ENCODE measurements around the gene SETD4. TPM values are rescaled to one million over a fixed set of nuclear protein-coding genes. Genes with fewer than 3 reads are reported as not detected.

Gene SETD4
- total and polyA plus RNA-seq, 2 of the 8 experiments (the other 6 are each of a cell fraction or from before 2014, with no cell fraction given): 20.1 to 46.6 TPM

DNA sequence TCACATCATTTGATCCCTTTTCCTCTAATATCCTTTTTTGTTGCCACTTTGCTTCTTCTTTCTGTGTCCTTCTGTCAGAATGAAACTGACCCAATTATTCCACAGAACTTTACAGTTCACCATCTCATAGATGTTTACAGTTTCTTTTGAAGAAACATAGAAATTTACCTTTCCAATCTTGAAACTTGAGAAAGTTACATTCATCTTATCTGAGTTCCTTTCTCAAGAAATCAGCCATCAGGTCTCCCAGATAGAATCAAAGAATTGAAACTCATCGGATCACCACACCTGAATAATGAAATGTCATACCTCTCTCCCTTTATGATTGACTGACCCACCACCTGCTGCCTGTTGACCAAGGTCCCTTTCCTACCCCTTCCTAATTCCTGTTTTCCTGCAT lies 33.2 kb upstream of the SETD4 start:
- Histone ChIP-seq H3K4me3 (ENCODE audit: extremely low read depth in 1 of 4, insufficient read depth in 2 of 4, low read depth in 3 of 4, low read length in 4 of 4) (no peak overlapping the region), H4K91ac (replicated peaks; ENCODE audit: insufficient read length, low read length) (no peak overlapping the region), H4K8ac (ENCODE audit: extremely low read depth, insufficient read depth, low read length) (no peak overlapping the region), H3K27ac (ENCODE audit: low read depth, low read length) (no peak overlapping the region), H4K20me1 (replicated peaks in 1 of 2; ENCODE audit: control insufficient read depth in 1 of 2, insufficient read depth in 2 of 2, low read length in 2 of 2) (no peaks in the 10 kb centered on the region), H3K36me3 (ENCODE audit: control insufficient read depth in 2 of 4, insufficient read depth in 4 of 4, low read length in 3 of 4) (peaks cover 0 to 7% (median 1%) of the 10 kb centered on the region in 4 experiments; a peak in 1 of 8 replicates), H2AK5ac (ENCODE audit: low read depth, low read length) (peak overlapping the region; percentile 86; the same call in 1 of the 2 replicates), H3K4me2 (ENCODE audit: insufficient read depth in 1 of 2, low read depth in 2 of 2, low read length in 2 of 2) (no peak overlapping the region), H3K14ac (ENCODE audit: insufficient read length) (no peak overlapping the region), H3K23ac (ENCODE audit: insufficient read length) (no peak overlapping the region), H3K9ac (replicated peaks in 1 of 4; ENCODE audit: extremely low read depth in 1 of 4, low read depth in 3 of 4, low read length in 3 of 4) (no peak overlapping the region), H3K27me3 (replicated peaks in 1 of 4; ENCODE audit: control insufficient read depth in 3 of 4, extremely low read depth in 1 of 4, insufficient read depth in 3 of 4, low read length in 3 of 4) (no peaks in the 10 kb centered on the region), H4K5ac (ENCODE audit: insufficient read length, low read depth, low read length) (no peak overlapping the region), H3K4me1 (replicated peaks in 1 of 4; ENCODE audit: control insufficient read depth in 3 of 4, insufficient read depth in 4 of 4, low read length in 3 of 4) (peaks cover 3 to 18% (median 10%) of the 10 kb centered on the region in 4 experiments; a peak in 5 of 7 replicates), H3K18ac (ENCODE audit: extremely low read depth, low read length) (no peak overlapping the region), H2BK20ac (ENCODE audit: low read length) (peak overlapping the region; percentile 82; the same call in 1 of the 2 replicates), H3K79me1 (ENCODE audit: low read depth, low read length) (no peaks in the 10 kb centered on the region), H3K9me3 (ENCODE audit: insufficient read depth in 2 of 2, low read depth in 1 of 2, low read length in 1 of 2) (peaks cover 16 to 20% of the 10 kb centered on the region in 2 experiments), H2AFZ (ENCODE audit: low read length) (no peak overlapping the region), H3K4ac (replicated peaks; ENCODE audit: insufficient read length, low read depth, low read length) (no peak overlapping the region), H3K79me2 (ENCODE audit: control insufficient read depth in 1 of 2, insufficient read depth in 2 of 2, low read length in 2 of 2) (no peaks in the 10 kb centered on the region), H3K23me2 (ENCODE audit: low read depth, low read length) (no peaks in the 10 kb centered on the region), H2BK5ac (ENCODE audit: low read depth, low read length) (peak overlapping the region; percentile 39; the same call in 1 of the 2 replicates), H2BK12ac (ENCODE audit: low read depth, low read length) (peak overlapping the region; percentile 71; the same call in 1 of the 2 replicates), H2BK120ac (replicated peaks; ENCODE audit: low read depth, low read length) (no peak overlapping the region), H3K56ac (replicated peaks; ENCODE audit: insufficient read length, low read depth, low read length) (no peak overlapping the region), H2BK15ac (ENCODE audit: low read length) (no peak overlapping the region; the same call in 1 of the 2 replicates)
- ChIA-PET POLR2A (ENCODE audit: partially characterized antibody) (interaction anchor here (1.4 kb wide), 1 partner anchor 34 kb away, joined by 4 read pairs; the partner anchor contains the start of gene SETD4), CTCF (ENCODE audit: partially characterized antibody) (interaction anchor here (8.3 kb wide), 1 partner anchor 22 kb away, joined by 48 read pairs; the partner anchor contains the start of gene CBR1)
- TF ChIP-seq HDAC6 (IDR thresholded peaks at IDR 0.05; ENCODE audit: low read depth, low read length) (no peak), YY1 (IDR thresholded peaks at IDR 0.05; ENCODE audit: low read depth, low read length) (no peak), POU5F1 (IDR thresholded peaks at IDR 0.05; ENCODE audit: low read depth, low read length) (no peak), BACH1 (IDR thresholded peaks at IDR 0.05; ENCODE audit: low read length) (no peak), ZNF274 (IDR thresholded peaks at IDR 0.05; ENCODE audit: borderline replicate concordance, extremely low read depth, low read length) (no peak), GABPA (IDR thresholded peaks at IDR 0.05; ENCODE audit: borderline replicate concordance, insufficient read depth, low read length) (no peak), POLR2A (IDR thresholded peaks at IDR 0.05; ENCODE audit: control extremely low read depth in 1 of 2, low read depth in 2 of 2, low read length in 2 of 2) (no peak), CBX8 (IDR thresholded peaks at IDR 0.05; ENCODE audit: borderline replicate concordance, low read depth, low read length) (no peak), SP1 (IDR thresholded peaks at IDR 0.05; ENCODE audit: low read depth, low read length) (no peak), RFX5 (IDR thresholded peaks at IDR 0.05; ENCODE audit: borderline replicate concordance, low read depth, low read length) (no peak), SUZ12 (IDR thresholded peaks at IDR 0.05; ENCODE audit: low read length) (no peak), RNF2 (IDR thresholded peaks at IDR 0.05; ENCODE audit: borderline replicate concordance, low read depth, low read length, missing control alignments, poor library complexity, severe bottlenecking) (no peak)
- FAIRE-seq (no peak), DNase-seq (ENCODE audit: low read depth in 1 of 2, low spot score in 2 of 2) (no peak)
- WGBS, 2 experiments (ENCODE audit: extremely low coverage in 1 of 2, insufficient coverage in 1 of 2, insufficient read length in 1 of 2, insufficient replicate concordance in 2 of 2, low coverage in 1 of 2, low lambda C conversion rate in 2 of 2, missing lambda C conversion rate in 1 of 2): 100% methylated on average over 1 of the region's 1 CpG; no CpG with 5 or more reads in 1 of the 2 experiments
